AG04450 (cell line): Measurements from ENCODE around the gene THAP4. TPM values are rescaled to one million over a fixed set of nuclear protein-coding genes. Genes with fewer than 3 reads are reported as not detected.

ENCODE experiments used
- CTCF ChIA-PET: fragments of 300-600, 350-600 bp; formaldehyde crosslinking; extraction: SDS; loops from one replicate; lab custom pipeline; 2022; ENCODE audit warnings: antibody characterized with exemption, inconsistent platforms; lab: Charles Lee
- POLR2A ChIA-PET: fragments of 350-600 bp; formaldehyde crosslinking; extraction: SDS; loops from one replicate; lab custom pipeline; 2021; ENCODE audit warnings: antibody characterized with exemption, inconsistent platforms; lab: Yijun Ruan, JAX
- DNase-seq: peaks from one replicate; pipeline ENCODE4 v3.0.0-alpha.2; 2011; ENCODE audit warnings: low read depth, low spot score
- H3K27ac ChIP-seq: one replicate; pipeline ENCODE4 v1.5.1; 2012; ENCODE audit warnings: low read depth, low read length, control low read depth
- H3K27me3 ChIP-seq: one replicate; pipeline ENCODE4 v1.6.0; 2012; ENCODE audit warnings: low read length; ENCODE audit not compliant: control insufficient read depth, insufficient read depth
- H3K4me3 ChIP-seq: 2 replicates; pipeline ENCODE4 v1.5.1; 2011; ENCODE audit warnings: mild to moderate bottlenecking, low read depth, low read length, control low read depth
- H3K9me3 ChIP-seq: 2 replicates; pipeline ENCODE4 v1.5.1; 2012; ENCODE audit warnings: low read length; ENCODE audit not compliant: control insufficient read depth, insufficient read depth
- CTCF ChIP-seq: IDR thresholded peaks from 2 replicates; pipeline ENCODE4 v1.5.1; 2011; ENCODE audit warnings: low read depth, low read length, control low read depth, inconsistent platforms
- polyA plus RNA-seq: library from polyadenylated mRNA; depleted of rRNA; stranded (reverse); fragments of >200 nt; gene quantifications from 2 replicates; pipeline ENCODE4 v1.2.3, GENCODE V29; 2011

Gene THAP4
- polyA plus RNA-seq, 1 experiment = 23.7 TPM

- no peaks in the 10 kb centered on the region for H3K27me3 ChIP-seq
- no peak for DNase-seq
- TF ChIP-seq CTCF = no peak
- H3K27ac ChIP-seq = no peak overlapping the region
- no peaks in the 10 kb centered on the region for H3K9me3 ChIP-seq
- H3K4me3 ChIP-seq = no peak overlapping the region
- ChIA-PET POLR2A (interaction anchor here (0.6 kb wide), 2 partner anchors 12 to 63 kb away, joined by 3 to 6 read pairs; no protein-coding TSS in a partner anchor), CTCF (interaction anchor here (0.5 to 2.5 kb wide), 5 partner anchors 11 to 400 kb away, joined by 3 to 13 read pairs (median 4); no protein-coding TSS in a partner anchor)
Observed at GRCh38 chr2:241658296-241658695, 21.3 kb upstream of the THAP4 start.

GRCh38 chr2:241657786-241658254 lies 20.9 kb upstream of the THAP4 start:
- TF ChIP-seq CTCF = no peak
- POLR2A ChIA-PET = interaction anchor here (0.6 kb wide), 2 partner anchors 11 to 62 kb away, joined by 3 to 6 read pairs; no protein-coding TSS in a partner anchor
- no peaks in the 10 kb centered on the region for H3K9me3 ChIP-seq
- no peak overlapping the region for H3K4me3 ChIP-seq
- CTCF ChIA-PET = interaction anchor here (1.1 to 2.5 kb wide), 2 partner anchors 11 to 16 kb away, joined by 6 to 13 read pairs; no protein-coding TSS in a partner anchor
- H3K27me3 ChIP-seq = no peaks in the 10 kb centered on the region
- no peak for DNase-seq
- H3K27ac ChIP-seq = no peak overlapping the region

GRCh38 chr2:241656190-241656741 lies 19.3 kb upstream of the THAP4 start:
- H3K9me3 ChIP-seq = no peaks in the 10 kb centered on the region
- POLR2A ChIA-PET = no interaction called here
- H3K27me3 ChIP-seq = no peaks in the 10 kb centered on the region
- no peak for DNase-seq
- no peak overlapping the region for H3K27ac ChIP-seq
- CTCF ChIA-PET = no interaction called here
- TF ChIP-seq CTCF = no peak
- H3K4me3 ChIP-seq = no peak overlapping the region

DNA sequence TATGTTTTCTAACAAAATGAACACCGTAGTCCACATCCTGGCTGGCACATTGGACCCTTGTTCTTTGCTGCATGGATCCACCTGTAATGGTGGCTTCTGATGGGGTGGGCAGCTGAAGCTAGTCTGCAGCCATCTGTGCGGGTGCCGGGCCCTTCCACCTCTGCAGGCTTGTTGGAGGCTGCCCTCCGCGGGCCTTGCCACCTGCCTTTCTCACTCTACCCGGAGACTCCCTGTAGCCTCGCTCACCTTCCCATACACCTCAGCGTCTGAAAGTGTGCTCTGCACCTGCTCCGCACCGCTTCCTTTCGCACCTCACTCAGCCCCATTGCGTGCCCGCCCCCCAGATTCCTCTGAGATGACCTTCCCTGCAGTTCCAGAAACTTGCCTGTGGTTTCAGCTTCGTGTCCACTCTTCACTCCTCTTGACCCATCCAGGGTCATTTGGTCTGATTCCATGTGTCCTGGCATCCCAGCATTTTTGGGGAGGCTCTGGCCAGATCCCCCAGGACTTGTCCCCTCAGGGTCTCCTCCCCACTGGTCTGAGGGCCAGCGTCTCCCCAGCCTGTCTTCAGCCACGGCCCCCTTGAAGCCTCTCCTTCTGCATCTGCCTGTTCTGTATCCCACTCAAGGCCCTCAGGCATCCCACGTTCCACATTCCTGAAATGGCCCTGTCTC lies 18.7 kb upstream of the THAP4 start:
- DNase-seq = no peak
- Histone ChIP-seq H3K4me3 (no peak overlapping the region), H3K27me3 (no peaks in the 10 kb centered on the region), H3K27ac (no peak overlapping the region), H3K9me3 (no peaks in the 10 kb centered on the region)
- POLR2A ChIA-PET = no interaction called here
- CTCF ChIA-PET = no interaction called here
- TF ChIP-seq CTCF = no peak

GRCh38 chr2:241654551-241654950 lies 17.6 kb upstream of the THAP4 start:
- TF ChIP-seq CTCF = no peak
- Histone ChIP-seq H3K27me3 (no peaks in the 10 kb centered on the region), H3K27ac (no peak overlapping the region), H3K9me3 (no peaks in the 10 kb centered on the region), H3K4me3 (no peak overlapping the region)
- ChIA-PET POLR2A (no interaction called here), CTCF (no interaction called here)
- no peak for DNase-seq
